ENCODE results near the gene CLSTN1.

CLSTN1 gene

GRCh38 chr1:9820521-9820920, 3.2 kb downstream of the CLSTN1 start:
- H3K27me3 ChIP-seq (ENCODE audit: insufficient read depth, insufficient read length) = peaks cover 4% of the 10 kb centered on the region
- no peaks in the 10 kb centered on the region for H3K36me3 ChIP-seq (ENCODE audit: insufficient read depth, insufficient read length, low read length)
- no peak overlapping the region for H3K4me3 ChIP-seq (ENCODE audit: insufficient read length, low read depth)
- no peaks in the 10 kb centered on the region for H3K9me3 ChIP-seq (ENCODE audit: insufficient read depth, low read length)
- DNase-seq (ENCODE audit: low read depth, low spot score) = no peak
- H3K9ac ChIP-seq (ENCODE audit: insufficient read length, low read depth) = no peak overlapping the region
- TF ChIP-seq SUZ12 (IDR thresholded peaks at IDR 0.05; ENCODE audit: extremely low read depth, insufficient read depth, insufficient read length) = no peak
- no peak for TF ChIP-seq YY1 (IDR thresholded peaks at IDR 0.05; ENCODE audit: insufficient read depth, insufficient read length)
- no peak for TF ChIP-seq ZNF274 (IDR thresholded peaks at IDR 0.05; ENCODE audit: low read depth, low read length)
- H3K4me1 ChIP-seq (ENCODE audit: insufficient read depth, insufficient read length) = peaks cover 3% of the 10 kb centered on the region

GRCh38 chr1:9817734-9818133, 6.0 kb downstream of the CLSTN1 start:
- Histone ChIP-seq H3K4me3 (ENCODE audit: insufficient read length, low read depth) (no peak overlapping the region), H3K36me3 (ENCODE audit: insufficient read depth, insufficient read length, low read length) (no peaks in the 10 kb centered on the region), H3K9me3 (ENCODE audit: insufficient read depth, low read length) (no peaks in the 10 kb centered on the region), H3K4me1 (ENCODE audit: insufficient read depth, insufficient read length) (no peaks in the 10 kb centered on the region), H3K27me3 (ENCODE audit: insufficient read depth, insufficient read length) (no peaks in the 10 kb centered on the region), H3K9ac (ENCODE audit: insufficient read length, low read depth) (no peak overlapping the region)
- no peak for DNase-seq (ENCODE audit: low read depth, low spot score)
- TF ChIP-seq ZNF274 (IDR thresholded peaks at IDR 0.05; ENCODE audit: low read depth, low read length) = no peak
- no peak for TF ChIP-seq SUZ12 (IDR thresholded peaks at IDR 0.05; ENCODE audit: extremely low read depth, insufficient read depth, insufficient read length)
- TF ChIP-seq YY1 (IDR thresholded peaks at IDR 0.05; ENCODE audit: insufficient read depth, insufficient read length) = no peak

- H3K4me3 ChIP-seq (ENCODE audit: insufficient read length, low read depth) = no peak overlapping the region
- H3K27me3 ChIP-seq (ENCODE audit: insufficient read depth, insufficient read length) = no peaks in the 10 kb centered on the region
- no peaks in the 10 kb centered on the region for H3K36me3 ChIP-seq (ENCODE audit: insufficient read depth, insufficient read length, low read length)
- no peaks in the 10 kb centered on the region for H3K9me3 ChIP-seq (ENCODE audit: insufficient read depth, low read length)
- no peak overlapping the region for H3K9ac ChIP-seq (ENCODE audit: insufficient read length, low read depth)
- no peak for DNase-seq (ENCODE audit: low read depth, low spot score)
- H3K4me1 ChIP-seq (ENCODE audit: insufficient read depth, insufficient read length) = no peaks in the 10 kb centered on the region
- TF ChIP-seq SUZ12 (IDR thresholded peaks at IDR 0.05; ENCODE audit: extremely low read depth, insufficient read depth, insufficient read length) (no peak), ZNF274 (IDR thresholded peaks at IDR 0.05; ENCODE audit: low read depth, low read length) (no peak), YY1 (IDR thresholded peaks at IDR 0.05; ENCODE audit: insufficient read depth, insufficient read length) (no peak)
Observed at GRCh38 chr1:9816199-9816598, 7.6 kb downstream of the CLSTN1 start.

- Histone ChIP-seq H3K4me3 (ENCODE audit: insufficient read length, low read depth) (no peak overlapping the region), H3K9me3 (ENCODE audit: insufficient read depth, low read length) (no peaks in the 10 kb centered on the region), H3K27me3 (ENCODE audit: insufficient read depth, insufficient read length) (no peaks in the 10 kb centered on the region), H3K36me3 (ENCODE audit: insufficient read depth, insufficient read length, low read length) (no peaks in the 10 kb centered on the region), H3K9ac (ENCODE audit: insufficient read length, low read depth) (no peak overlapping the region), H3K4me1 (ENCODE audit: insufficient read depth, insufficient read length) (no peaks in the 10 kb centered on the region)
- no peak for TF ChIP-seq ZNF274 (IDR thresholded peaks at IDR 0.05; ENCODE audit: low read depth, low read length)
- no peak for TF ChIP-seq YY1 (IDR thresholded peaks at IDR 0.05; ENCODE audit: insufficient read depth, insufficient read length)
- no peak for TF ChIP-seq SUZ12 (IDR thresholded peaks at IDR 0.05; ENCODE audit: extremely low read depth, insufficient read depth, insufficient read length)
- no peak for DNase-seq (ENCODE audit: low read depth, low spot score)
Observed at GRCh38 chr1:9815150-9815549, 8.6 kb downstream of the CLSTN1 start.

- H3K4me1 ChIP-seq (ENCODE audit: insufficient read depth, insufficient read length) = no peaks in the 10 kb centered on the region
- no peak overlapping the region for H3K9ac ChIP-seq (ENCODE audit: insufficient read length, low read depth)
- H3K36me3 ChIP-seq (ENCODE audit: insufficient read depth, insufficient read length, low read length) = no peaks in the 10 kb centered on the region
Observed at GRCh38 chr1:9814619-9815018, 9.1 kb downstream of the CLSTN1 start.

GRCh38 chr1:9811239-9811966, 12.4 kb downstream of the CLSTN1 start:
- TF ChIP-seq ZNF274 (IDR thresholded peaks at IDR 0.05; ENCODE audit: low read depth, low read length) = no peak
- TF ChIP-seq SUZ12 (IDR thresholded peaks at IDR 0.05; ENCODE audit: extremely low read depth, insufficient read depth, insufficient read length) = no peak
- no peak for TF ChIP-seq YY1 (IDR thresholded peaks at IDR 0.05; ENCODE audit: insufficient read depth, insufficient read length)
- Histone ChIP-seq H3K27me3 (ENCODE audit: insufficient read depth, insufficient read length) (no peaks in the 10 kb centered on the region), H3K4me1 (ENCODE audit: insufficient read depth, insufficient read length) (peaks cover 6% of the 10 kb centered on the region), H3K9ac (ENCODE audit: insufficient read length, low read depth) (no peak overlapping the region), H3K36me3 (ENCODE audit: insufficient read depth, insufficient read length, low read length) (peaks cover 5% of the 10 kb centered on the region), H3K9me3 (ENCODE audit: insufficient read depth, low read length) (no peaks in the 10 kb centered on the region), H3K4me3 (ENCODE audit: insufficient read length, low read depth) (no peak overlapping the region)
- DNase-seq (ENCODE audit: low read depth, low spot score) = no peak

More at GRCh38 chr1:9814619-9815018, 9.1 kb downstream of the CLSTN1 start:
- H3K27me3 ChIP-seq (ENCODE audit: insufficient read depth, insufficient read length) = no peaks in the 10 kb centered on the region
- H3K9me3 ChIP-seq (ENCODE audit: insufficient read depth, low read length) = no peaks in the 10 kb centered on the region
- no peak overlapping the region for H3K4me3 ChIP-seq (ENCODE audit: insufficient read length, low read depth)
- DNase-seq (ENCODE audit: low read depth, low spot score) = no peak
- TF ChIP-seq SUZ12 (IDR thresholded peaks at IDR 0.05; ENCODE audit: extremely low read depth, insufficient read depth, insufficient read length) = no peak
- no peak for TF ChIP-seq ZNF274 (IDR thresholded peaks at IDR 0.05; ENCODE audit: low read depth, low read length)
- no peak for TF ChIP-seq YY1 (IDR thresholded peaks at IDR 0.05; ENCODE audit: insufficient read depth, insufficient read length)

- no peak overlapping the region for H3K9ac ChIP-seq (ENCODE audit: insufficient read length, low read depth)
- TF ChIP-seq YY1 (IDR thresholded peaks at IDR 0.05; ENCODE audit: insufficient read depth, insufficient read length) = no peak
- no peak for TF ChIP-seq SUZ12 (IDR thresholded peaks at IDR 0.05; ENCODE audit: extremely low read depth, insufficient read depth, insufficient read length)
- TF ChIP-seq ZNF274 (IDR thresholded peaks at IDR 0.05; ENCODE audit: low read depth, low read length) = no peak
Observed at GRCh38 chr1:9809100-9809510, 14.7 kb downstream of the CLSTN1 start.

More at GRCh38 chr1:9809100-9809510, 14.7 kb downstream of the CLSTN1 start:
- no peak for DNase-seq (ENCODE audit: low read depth, low spot score)
- H3K27me3 ChIP-seq (ENCODE audit: insufficient read depth, insufficient read length) = no peaks in the 10 kb centered on the region
- peaks cover 6% of the 10 kb centered on the region for H3K4me1 ChIP-seq (ENCODE audit: insufficient read depth, insufficient read length)
- H3K36me3 ChIP-seq (ENCODE audit: insufficient read depth, insufficient read length, low read length) = peaks cover 5% of the 10 kb centered on the region
- no peak overlapping the region for H3K4me3 ChIP-seq (ENCODE audit: insufficient read length, low read depth)
- no peaks in the 10 kb centered on the region for H3K9me3 ChIP-seq (ENCODE audit: insufficient read depth, low read length)
